GM19351 (cell line): Measurements from ENCODE around the gene RGS6.

Experiments
- ATAC-seq: cut with Tn5 transposase; IDR thresholded peaks from one replicate; pipeline ENCODE4 v1.9.1; 2021; ENCODE audit warnings: mild to moderate bottlenecking, moderate library complexity; ENCODE audit not compliant: unreplicated experiment

Gene RGS6

GRCh38 chr14:72483311-72483710, 551.1 kb downstream of the RGS6 start:
- ATAC-seq = no peak

- no peak for ATAC-seq
Observed at GRCh38 chr14:72485695-72486094, 553.5 kb downstream of the RGS6 start.

- no peak for ATAC-seq
Observed at GRCh38 chr14:72488514-72488913, 556.3 kb downstream of the RGS6 start.

- no peak for ATAC-seq
Observed at GRCh38 chr14:72492196-72492595, 560.0 kb downstream of the RGS6 start.

- no peak for ATAC-seq
Observed at GRCh38 chr14:72495668-72496067, 563.4 kb downstream of the RGS6 start.

- ATAC-seq = no peak
Observed at GRCh38 chr14:72498646-72499045, 566.4 kb downstream of the RGS6 start.

- no peak for ATAC-seq
Observed at GRCh38 chr14:72499746-72500145, 567.5 kb downstream of the RGS6 start.

GRCh38 chr14:72500234-72500838, 568.1 kb downstream of the RGS6 start:
- ATAC-seq = no peak

- ATAC-seq = no peak
Observed at GRCh38 chr14:72501439-72501838, 569.2 kb downstream of the RGS6 start.

- ATAC-seq = no peak
Observed at GRCh38 chr14:72503271-72503670, 571.0 kb downstream of the RGS6 start.

- ATAC-seq = no peak
Observed at GRCh38 chr14:72503696-72504368, 571.6 kb downstream of the RGS6 start.

GRCh38 chr14:72510566-72510965, 578.3 kb downstream of the RGS6 start:
- no peak for ATAC-seq

- ATAC-seq = no peak
Observed at GRCh38 chr14:72512281-72512680, 580.1 kb downstream of the RGS6 start.

GRCh38 chr14:72512925-72513324, 580.7 kb downstream of the RGS6 start:
- ATAC-seq = no peak

GRCh38 chr14:72513346-72513745, 581.1 kb downstream of the RGS6 start:
- no peak for ATAC-seq

- ATAC-seq = no peak
Observed at GRCh38 chr14:72513965-72514659, 581.9 kb downstream of the RGS6 start.

- ATAC-seq = no peak
Observed at GRCh38 chr14:72514660-72515025, 582.4 kb downstream of the RGS6 start.

GRCh38 chr14:72515779-72516770, 583.8 kb downstream of the RGS6 start:
- no peak for ATAC-seq

GRCh38 chr14:72516936-72517700, 584.9 kb downstream of the RGS6 start:
- no peak for ATAC-seq

- no peak for ATAC-seq
Observed at GRCh38 chr14:72517736-72518135, 585.5 kb downstream of the RGS6 start.
